ENCODE data around the gene CTNND1. TPM values are rescaled to one million over a fixed set of nuclear protein-coding genes. Genes with fewer than 3 reads are reported as not detected.

The CTNND1 gene
- total and polyA plus RNA-seq, 2 of the 8 experiments (the other 6 are each of a cell fraction or from before 2014, with no cell fraction given) = 91.9 to 164 TPM

DNA sequence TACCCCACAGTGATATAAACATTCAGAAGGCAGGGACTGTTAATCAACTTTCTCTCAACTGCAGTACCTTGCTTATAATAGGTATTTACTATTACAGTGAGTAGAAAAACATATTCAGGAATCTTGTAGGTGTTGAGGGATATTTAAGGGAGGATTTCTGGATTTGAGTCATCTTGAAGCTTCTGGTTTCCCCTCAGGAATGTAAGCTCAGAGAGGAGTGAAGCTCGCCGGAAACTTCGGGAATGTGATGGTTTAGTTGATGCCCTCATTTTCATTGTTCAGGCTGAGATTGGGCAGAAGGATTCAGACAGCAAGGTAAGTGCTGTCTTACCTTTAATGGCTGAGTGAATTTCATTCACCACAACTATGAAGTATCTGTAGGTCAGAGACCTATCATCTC, 42.9 kb downstream of the CTNND1 start:
- H4K20me1 ChIP-seq (replicated peaks in 1 of 2; ENCODE audit: control insufficient read depth in 1 of 2, insufficient read depth in 2 of 2, low read length in 2 of 2) = peaks cover 0 to 7% of the 10 kb centered on the region in 2 experiments
- H2AK5ac ChIP-seq (ENCODE audit: low read depth, low read length) = no peak overlapping the region
- H3K9ac ChIP-seq (replicated peaks in 1 of 4; ENCODE audit: extremely low read depth in 1 of 4, low read depth in 3 of 4, low read length in 3 of 4) = no peak overlapping the region
- H2BK20ac ChIP-seq (ENCODE audit: low read length) = no peak overlapping the region
- ChIA-PET POLR2A (ENCODE audit: partially characterized antibody) (no interaction called here), CTCF (ENCODE audit: partially characterized antibody) (interaction anchor here (1.3 to 7.0 kb wide), 4 partner anchors 25 to 58 kb away, joined by 3 to 182 read pairs (median 62); partner anchors contain the start of genes BTBD18, CTNND1 and SELENOH)
- no peak overlapping the region for H2AFZ ChIP-seq (ENCODE audit: low read length)
- DNase-seq (ENCODE audit: low read depth in 1 of 2, low spot score in 2 of 2) = no peak
- peaks cover 0 to 2% (median 0%) of the 10 kb centered on the region in 4 experiments; a peak in 2 of 7 replicates for H3K4me1 ChIP-seq (replicated peaks in 1 of 4; ENCODE audit: control insufficient read depth in 3 of 4, insufficient read depth in 4 of 4, low read length in 3 of 4)
- no peak overlapping the region for H3K4ac ChIP-seq (replicated peaks; ENCODE audit: insufficient read length, low read depth, low read length)
- H2BK15ac ChIP-seq (ENCODE audit: low read length) = no peak overlapping the region
- no peaks in the 10 kb centered on the region for H3K9me3 ChIP-seq (ENCODE audit: insufficient read depth in 2 of 2, low read depth in 1 of 2, low read length in 1 of 2)
- no peak overlapping the region for H3K56ac ChIP-seq (replicated peaks; ENCODE audit: insufficient read length, low read depth, low read length)
- no peak overlapping the region for H2BK5ac ChIP-seq (ENCODE audit: low read depth, low read length)
- H3K14ac ChIP-seq (ENCODE audit: insufficient read length) = no peak overlapping the region
- no peak overlapping the region for H3K4me2 ChIP-seq (ENCODE audit: insufficient read depth in 1 of 2, low read depth in 2 of 2, low read length in 2 of 2)
- no peak overlapping the region for H3K18ac ChIP-seq (ENCODE audit: extremely low read depth, low read length)
- H3K79me1 ChIP-seq (ENCODE audit: low read depth, low read length) = peaks cover 4% of the 10 kb centered on the region; the same call in 1 of the 2 replicates
- peaks cover 35 to 74% (median 70%) of the 10 kb centered on the region in 4 experiments for H3K36me3 ChIP-seq (ENCODE audit: control insufficient read depth in 2 of 4, insufficient read depth in 4 of 4, low read length in 3 of 4)
- H3K27me3 ChIP-seq (replicated peaks in 1 of 4; ENCODE audit: control insufficient read depth in 3 of 4, extremely low read depth in 1 of 4, insufficient read depth in 3 of 4, low read length in 3 of 4) = no peaks in the 10 kb centered on the region
- H2BK120ac ChIP-seq (replicated peaks; ENCODE audit: low read depth, low read length) = no peak overlapping the region
- TF ChIP-seq FOSL1 (IDR thresholded peaks at IDR 0.05; ENCODE audit: insufficient read depth, low read depth, low read length) = no peak
- TF ChIP-seq RAD21 (IDR thresholded peaks at IDR 0.05 in 1 of 2, conservative IDR thresholded peaks at IDR 0.05 in 1 of 2; ENCODE audit: low read depth in 2 of 2, low read length in 2 of 2) = no peak
- no peak for TF ChIP-seq HDAC6 (IDR thresholded peaks at IDR 0.05; ENCODE audit: low read depth, low read length)
- no peak for TF ChIP-seq CREB1 (IDR thresholded peaks at IDR 0.05)
- TF ChIP-seq KDM1A (IDR thresholded peaks at IDR 0.05; ENCODE audit: borderline replicate concordance, low read length) = no peak
- TF ChIP-seq CHD1 (IDR thresholded peaks at IDR 0.05; ENCODE audit: low read depth, low read length) = no peak
- TF ChIP-seq POU5F1 (IDR thresholded peaks at IDR 0.05; ENCODE audit: low read depth, low read length) = no peak
- TF ChIP-seq SP1 (IDR thresholded peaks at IDR 0.05; ENCODE audit: low read depth, low read length) = no peak
- no peak for TF ChIP-seq KDM5A (IDR thresholded peaks at IDR 0.05; ENCODE audit: low read length)
- H3K79me2 ChIP-seq (ENCODE audit: control insufficient read depth in 1 of 2, insufficient read depth in 2 of 2, low read length in 2 of 2) = peaks cover 0 to 22% of the 10 kb centered on the region in 2 experiments; a peak in 3 of 4 replicates
- no peak overlapping the region for H3K23ac ChIP-seq (ENCODE audit: insufficient read length)
- H4K8ac ChIP-seq (ENCODE audit: extremely low read depth, insufficient read depth, low read length) = no peak overlapping the region
- H3K4me3 ChIP-seq (ENCODE audit: extremely low read depth in 1 of 4, insufficient read depth in 2 of 4, low read depth in 3 of 4, low read length in 4 of 4) = no peak overlapping the region
- H3K27ac ChIP-seq (ENCODE audit: low read depth, low read length) = no peak overlapping the region
- H2BK12ac ChIP-seq (ENCODE audit: low read depth, low read length) = no peak overlapping the region
- no peaks in the 10 kb centered on the region; the same call in 1 of the 2 replicates for H3K23me2 ChIP-seq (ENCODE audit: low read depth, low read length)
- WGBS, 2 experiments (ENCODE audit: extremely low coverage in 1 of 2, insufficient coverage in 1 of 2, insufficient read length in 1 of 2, insufficient replicate concordance in 2 of 2, low coverage in 1 of 2, low lambda C conversion rate in 2 of 2, missing lambda C conversion rate in 1 of 2) = 91% methylated on average over 3 of the region's 3 CpGs; no CpG with 5 or more reads in 1 of the 2 experiments
- no peak overlapping the region for H4K91ac ChIP-seq (replicated peaks; ENCODE audit: insufficient read length, low read length)
- H4K5ac ChIP-seq (ENCODE audit: insufficient read length, low read depth, low read length) = no peak overlapping the region
- no peak for FAIRE-seq
